Measurements from ENCODE around the gene FBXW7.

Gene FBXW7

GRCh38 chr4:152363904-152364303, 172.0 kb downstream of the FBXW7 start:
- no peak for DNase-seq

GRCh38 chr4:152363086-152363485, 172.8 kb downstream of the FBXW7 start:
- DNase-seq = no peak

- no peak for DNase-seq
Measured at GRCh38 chr4:152360045-152360410, 175.9 kb downstream of the FBXW7 start.

GRCh38 chr4:152359208-152360044, 176.5 kb downstream of the FBXW7 start:
- no peak for DNase-seq

GRCh38 chr4:152357206-152357605, 178.7 kb downstream of the FBXW7 start:
- no peak for DNase-seq

GRCh38 chr4:152356428-152357034, 179.4 kb downstream of the FBXW7 start:
- DNase-seq = no peak

- peak; percentile 22 for DNase-seq
Measured at GRCh38 chr4:152352622-152353116, 183.2 kb downstream of the FBXW7 start.

- DNase-seq = no peak
Measured at GRCh38 chr4:152352215-152352614, 183.7 kb downstream of the FBXW7 start.

GRCh38 chr4:152351080-152351479, 184.8 kb downstream of the FBXW7 start:
- DNase-seq = no peak

- no peak for DNase-seq
Measured at GRCh38 chr4:152348670-152349069, 187.2 kb downstream of the FBXW7 start.

GRCh38 chr4:152346979-152347378, 188.9 kb downstream of the FBXW7 start:
- DNase-seq = no peak

- no peak for DNase-seq
Measured at GRCh38 chr4:152346526-152346925, 189.4 kb downstream of the FBXW7 start.

- DNase-seq = no peak
Measured at GRCh38 chr4:152344001-152344400, 191.9 kb downstream of the FBXW7 start.

- no peak for DNase-seq
Measured at GRCh38 chr4:152342293-152342692, 193.6 kb downstream of the FBXW7 start.

- no peak for DNase-seq
Measured at GRCh38 chr4:152340818-152341217, 195.1 kb downstream of the FBXW7 start.

- no peak for DNase-seq
Measured at GRCh38 chr4:152339576-152339975, 196.3 kb downstream of the FBXW7 start.

- no peak for DNase-seq
Measured at GRCh38 chr4:152334931-152335330, 201.0 kb downstream of the FBXW7 start.

- no peak for DNase-seq
Measured at GRCh38 chr4:152331042-152331441, 204.8 kb downstream of the FBXW7 start.

GRCh38 chr4:152328582-152328981, 207.3 kb downstream of the FBXW7 start:
- DNase-seq = no peak

GRCh38 chr4:152327606-152328453, 208.1 kb downstream of the FBXW7 start:
- DNase-seq = no peak

GRCh38 chr4:152325831-152326230, 210.1 kb downstream of the FBXW7 start:
- no peak for DNase-seq

GRCh38 chr4:152323221-152323620, 212.7 kb downstream of the FBXW7 start:
- DNase-seq = no peak

- no peak for DNase-seq
Measured at GRCh38 chr4:152322656-152323055, 213.2 kb downstream of the FBXW7 start.
